Stimulated activated CD4-positive, alpha-beta T cell treated with anti-CD3 and anti-CD28 coated beads, TNF-alpha, amount 100 ng/mL, for 1 hour (primary cell): ENCODE data around the gene STPG2.
"Not testable (repeated sequence)": the region's sequence is repeated elsewhere in the genome, so short reads cannot be mapped to it uniquely, and the experiment has no call there.

Source experiments
- DNase-seq, 3 donors: peaks; one replicate each; pipeline ENCODE4 v3.0.0-alpha.2; 2020; ENCODE audit warnings: low read depth in 3 of 3, low spot score in 1 of 3

The STPG2 gene

DNA sequence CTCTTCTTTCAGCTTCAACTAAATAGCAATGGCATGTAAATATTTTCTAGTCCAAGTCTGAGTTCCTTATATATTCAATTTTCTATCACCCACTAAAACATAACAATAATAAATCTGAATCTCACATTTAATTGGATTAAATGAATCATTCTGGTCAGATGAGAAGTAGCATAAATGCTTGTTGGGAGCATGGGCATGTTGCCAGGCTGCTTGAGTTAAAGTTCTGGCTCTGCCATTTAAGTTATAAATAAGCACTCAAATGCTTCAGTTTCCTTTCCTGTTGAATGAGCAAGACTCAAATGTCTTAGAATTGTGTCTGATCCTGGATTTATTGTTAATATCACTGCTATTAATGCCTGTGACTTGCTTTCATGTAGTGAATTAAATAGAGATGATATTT, 496.3 kb downstream of the STPG2 start:
- no peak for DNase-seq

- DNase-seq = no peak
Observed at GRCh38 chr4:97645071-97645821, 498.0 kb downstream of the STPG2 start.

DNA sequence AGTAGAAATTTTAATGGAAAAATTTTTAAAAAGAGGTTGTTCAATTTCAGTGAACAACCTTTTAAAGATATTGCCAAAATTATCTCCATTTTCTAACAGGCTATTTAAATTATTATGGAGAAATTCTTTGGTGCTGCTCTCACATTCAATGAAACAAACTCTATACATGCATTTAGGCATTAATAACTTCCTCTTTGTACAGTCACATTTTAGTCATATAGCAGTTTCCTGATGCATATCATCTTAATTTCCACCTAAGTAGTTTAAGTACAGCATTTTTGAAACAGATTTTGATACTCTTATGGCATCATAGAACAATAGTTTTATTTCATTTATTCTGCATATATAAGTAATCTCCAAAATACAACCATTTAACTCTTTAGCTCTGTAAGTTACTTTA, 500.1 kb downstream of the STPG2 start:
- no peak for DNase-seq

DNA sequence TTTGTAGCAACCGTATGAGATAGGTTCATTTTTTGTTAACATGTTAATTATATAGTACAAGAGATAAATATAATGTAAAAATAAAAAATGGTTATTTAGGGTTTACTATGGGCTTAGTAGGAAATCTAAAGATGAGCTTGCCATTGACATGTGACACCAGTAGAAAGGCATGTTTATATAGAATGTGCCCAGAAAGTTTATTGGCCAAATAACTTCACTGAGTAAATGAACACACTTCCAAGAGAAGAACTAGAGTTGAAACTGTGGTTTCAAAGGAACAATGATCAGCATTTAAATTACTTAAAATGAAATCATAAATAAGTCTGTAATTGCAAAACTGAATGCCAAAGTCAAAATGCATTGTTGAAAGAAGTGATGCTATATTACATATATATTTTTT, 503.3 kb downstream of the STPG2 start:
- no peak for DNase-seq

DNA sequence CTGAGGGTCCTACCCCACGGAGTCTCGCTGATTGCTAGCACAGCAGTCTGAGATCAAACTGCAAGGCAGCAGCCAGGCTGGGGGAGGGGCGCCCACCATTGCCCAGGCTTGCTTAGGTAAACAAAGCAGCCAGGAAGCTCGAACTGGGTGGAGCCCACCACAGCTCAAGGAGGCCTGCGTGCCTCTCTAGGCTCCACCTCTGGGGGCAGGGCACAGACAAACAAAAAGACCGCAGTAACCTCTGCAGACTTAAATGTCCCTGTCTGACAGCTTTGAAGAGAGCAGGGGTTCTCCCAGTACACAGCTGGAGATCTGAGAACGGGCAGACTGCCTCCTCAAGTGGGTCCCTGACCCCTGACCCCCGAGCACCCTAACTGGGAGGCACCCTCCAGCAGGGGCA, 509.4 kb downstream of the STPG2 start:
- not testable (repeated sequence) for DNase-seq

DNA sequence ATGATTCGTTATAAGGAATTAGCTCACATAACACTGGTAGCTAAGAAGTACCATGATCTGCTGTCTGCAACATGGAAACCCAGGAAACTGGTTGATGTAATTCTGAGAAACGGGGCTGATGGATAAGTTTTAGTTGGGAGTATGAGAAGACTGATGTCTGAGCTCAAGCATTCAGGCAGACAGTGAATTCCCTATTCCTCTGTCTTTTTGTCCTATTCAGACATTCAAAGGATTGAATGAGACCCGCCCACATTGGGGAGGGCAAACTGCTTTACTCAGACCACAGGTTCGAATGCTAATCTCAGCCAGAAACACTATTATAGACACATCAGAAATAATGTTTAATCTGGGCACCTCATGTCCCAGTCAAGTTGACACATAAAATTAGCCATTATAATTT, 515.5 kb downstream of the STPG2 start:
- no peak for DNase-seq

DNA sequence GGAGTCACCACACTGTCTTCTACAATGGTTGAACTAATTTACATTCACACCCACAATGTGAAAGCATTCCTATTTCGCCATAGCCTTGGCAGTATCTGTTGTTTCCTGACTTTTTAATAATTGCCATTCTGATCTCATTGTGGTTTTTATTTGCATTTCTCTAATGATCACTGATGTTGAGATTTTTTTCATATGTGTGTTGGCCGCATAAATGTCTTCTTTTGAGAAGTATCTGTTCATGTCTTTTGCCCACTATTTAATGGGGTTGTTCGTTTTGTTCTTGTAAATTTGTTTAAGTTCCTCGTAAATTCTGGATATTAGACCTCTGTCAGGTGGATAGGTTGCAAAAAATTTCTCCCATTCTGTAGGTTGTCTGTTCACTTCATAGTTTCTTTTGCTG, 519.1 kb downstream of the STPG2 start:
- no peak for DNase-seq

DNA sequence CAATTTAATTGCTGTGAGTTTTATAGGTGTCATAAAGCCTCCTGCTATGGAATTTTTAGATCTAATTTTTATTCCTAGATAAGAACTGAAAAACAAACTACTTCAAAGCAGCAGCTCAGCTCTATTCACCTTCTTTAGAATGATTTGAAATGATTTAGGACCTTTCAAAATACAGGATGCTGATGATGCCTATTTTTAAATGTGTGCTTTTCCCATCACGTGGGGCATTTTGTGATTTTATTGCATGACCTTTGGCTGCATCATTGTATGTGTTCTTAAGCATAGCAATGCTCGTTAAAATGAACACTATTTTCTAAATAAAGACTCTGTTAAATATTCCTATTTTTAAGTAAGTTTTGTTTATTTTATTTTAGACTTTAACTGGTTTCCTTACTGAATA, 537.3 kb downstream of the STPG2 start:
- DNase-seq = no peak

- no peak for DNase-seq
Observed at GRCh38 chr4:97593248-97593647, 550.0 kb downstream of the STPG2 start.

DNA sequence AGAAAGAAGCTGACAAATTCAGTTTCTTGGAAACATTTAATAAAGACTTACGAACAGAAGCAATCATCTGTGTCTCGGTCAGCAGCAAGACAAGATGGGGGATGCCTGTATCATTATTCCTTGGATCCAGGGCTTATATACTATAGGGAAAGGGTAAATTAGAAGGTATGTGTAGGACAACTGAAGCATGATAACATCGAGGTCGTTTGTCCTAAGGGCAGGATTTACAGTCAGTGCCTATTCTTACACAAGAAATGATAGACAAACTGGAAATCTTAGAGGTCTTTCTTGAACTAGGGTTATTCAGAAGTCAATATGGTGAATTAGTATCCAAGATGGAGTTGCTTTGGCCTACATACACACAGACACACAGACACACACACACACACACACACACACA, 553.0 kb downstream of the STPG2 start:
- DNase-seq = no peak

- DNase-seq = no peak
Observed at GRCh38 chr4:97589481-97590196, 553.6 kb downstream of the STPG2 start.

DNA sequence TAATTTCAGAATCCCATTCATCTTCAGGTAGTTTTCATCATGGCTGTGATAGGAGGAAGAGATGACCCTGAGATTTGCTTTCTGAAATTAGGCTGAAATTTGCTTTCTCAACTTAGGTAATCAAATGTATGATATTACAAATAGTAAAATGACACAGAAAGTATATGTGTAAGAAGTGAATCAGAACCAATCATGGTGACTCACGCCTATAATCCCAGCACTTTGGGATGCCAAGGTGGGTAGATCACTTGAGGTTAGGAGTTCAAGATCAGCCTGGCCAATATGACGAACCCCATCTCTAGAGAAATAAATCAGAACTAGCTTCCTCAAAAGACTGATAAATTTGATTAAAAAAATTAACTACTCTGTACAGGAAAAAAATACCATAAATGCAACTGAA, 555.4 kb downstream of the STPG2 start:
- DNase-seq = no peak

- no peak for DNase-seq
Observed at GRCh38 chr4:97585274-97585673, 558.0 kb downstream of the STPG2 start.

- DNase-seq = no peak
Observed at GRCh38 chr4:97582890-97583289, 560.4 kb downstream of the STPG2 start.

DNA sequence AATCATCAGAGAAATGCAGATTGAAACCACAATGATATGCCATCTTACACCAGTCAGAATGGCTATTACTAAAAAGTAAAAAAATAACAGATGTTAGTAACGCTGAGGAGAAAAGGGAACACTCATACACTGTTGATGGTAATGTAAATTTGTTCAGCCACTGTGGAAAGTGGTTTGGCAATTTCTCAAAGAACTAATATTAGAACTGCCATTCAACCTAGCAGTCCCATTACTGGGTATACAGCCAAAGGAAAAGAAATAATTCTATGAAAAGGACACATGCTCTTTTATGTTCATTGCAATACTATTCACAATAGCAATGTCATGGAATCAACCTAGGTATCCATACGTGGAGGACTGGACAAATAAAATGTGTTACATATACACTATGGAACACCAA, 566.3 kb downstream of the STPG2 start:
- no peak for DNase-seq

DNA sequence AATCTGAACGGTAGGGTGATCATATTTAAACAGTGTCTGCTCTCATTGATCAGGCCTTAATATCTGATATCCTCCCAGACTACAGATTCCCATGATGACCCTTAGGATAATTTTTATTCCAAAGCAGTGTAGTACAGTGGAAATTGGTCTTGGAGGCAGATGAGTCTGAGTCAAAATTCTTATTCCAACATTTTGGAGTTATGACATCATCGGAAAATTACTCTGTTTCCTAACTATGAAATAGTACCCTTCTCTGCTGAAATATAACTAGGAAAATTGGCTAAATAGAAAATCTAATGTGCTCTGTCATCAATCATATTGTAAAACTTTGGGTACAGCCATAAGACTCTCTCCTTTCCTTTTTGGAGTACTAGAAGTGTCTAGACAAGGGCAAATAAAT, 583.3 kb downstream of the STPG2 start:
- DNase-seq = no peak

- DNase-seq = no peak
Observed at GRCh38 chr4:97558204-97558778, 585.0 kb downstream of the STPG2 start.

DNA sequence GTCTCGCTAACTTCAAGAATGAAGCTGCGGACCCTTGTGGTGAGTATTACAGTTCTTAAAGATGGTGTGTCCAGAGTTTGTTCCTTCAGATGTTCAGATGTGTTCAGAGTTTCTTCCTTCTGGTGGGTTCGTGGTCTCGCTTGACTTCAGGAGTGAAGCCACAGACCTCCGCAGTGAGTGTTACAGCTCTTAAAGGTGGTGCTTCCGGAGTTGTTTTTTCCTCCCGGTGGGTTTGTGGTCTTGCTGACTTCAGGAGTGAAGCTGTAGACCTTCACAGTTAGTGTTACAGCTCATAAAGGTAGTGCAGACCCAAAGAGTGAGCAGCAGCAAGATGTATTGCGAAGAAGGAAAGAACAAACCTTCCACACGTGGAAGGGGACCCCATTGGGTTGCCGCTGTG, 592.6 kb downstream of the STPG2 start:
- DNase-seq = not testable (repeated sequence)

DNA sequence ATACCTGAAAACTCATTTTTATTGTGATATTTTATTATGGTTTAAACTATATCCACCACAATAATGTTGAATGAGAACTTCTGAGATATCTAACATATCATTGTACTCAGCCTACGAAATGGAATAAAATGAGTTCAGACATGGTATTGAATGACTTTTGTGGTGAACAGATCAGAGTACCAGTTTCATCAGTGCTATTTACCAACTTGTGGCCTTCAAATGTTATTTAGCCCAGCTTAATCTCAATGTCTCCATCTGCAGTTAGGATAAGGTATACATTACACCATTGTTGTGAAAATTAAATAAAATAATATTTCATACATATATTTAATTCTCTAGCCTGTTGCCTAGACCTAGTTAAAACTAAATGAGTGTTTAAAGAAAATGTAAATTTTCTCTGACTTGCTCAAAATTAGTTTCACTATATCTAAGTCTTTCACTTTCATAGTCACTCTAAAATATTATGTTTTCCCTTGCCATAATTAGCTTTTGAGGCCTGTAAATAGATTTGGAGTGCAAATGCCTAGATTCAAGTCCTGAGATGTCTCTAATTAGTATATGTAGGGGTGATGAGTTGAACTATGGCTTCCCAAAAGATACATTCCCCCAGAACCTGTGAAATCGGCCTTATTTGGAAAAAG, 594.2 kb downstream of the STPG2 start:
- DNase-seq = no peak

DNA sequence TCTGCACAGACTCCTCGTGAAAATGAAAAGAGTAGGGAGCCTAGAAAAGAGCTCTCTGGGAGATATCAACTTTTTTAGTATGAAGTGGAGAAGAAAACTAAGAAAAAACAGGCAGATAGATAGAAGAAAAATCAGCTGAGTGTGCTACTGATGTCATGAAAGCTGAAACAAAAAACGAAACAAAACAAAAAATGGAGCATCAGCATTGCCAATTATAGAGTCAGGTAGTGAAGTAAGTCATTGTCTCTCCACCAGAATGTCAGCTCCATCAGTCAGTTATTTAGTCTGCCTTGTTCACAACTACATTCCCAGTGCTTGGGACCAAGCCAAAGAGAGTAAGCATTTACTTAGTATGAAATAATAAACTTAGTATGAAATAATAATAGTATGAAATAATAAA, 595.1 kb downstream of the STPG2 start:
- no peak for DNase-seq

DNA sequence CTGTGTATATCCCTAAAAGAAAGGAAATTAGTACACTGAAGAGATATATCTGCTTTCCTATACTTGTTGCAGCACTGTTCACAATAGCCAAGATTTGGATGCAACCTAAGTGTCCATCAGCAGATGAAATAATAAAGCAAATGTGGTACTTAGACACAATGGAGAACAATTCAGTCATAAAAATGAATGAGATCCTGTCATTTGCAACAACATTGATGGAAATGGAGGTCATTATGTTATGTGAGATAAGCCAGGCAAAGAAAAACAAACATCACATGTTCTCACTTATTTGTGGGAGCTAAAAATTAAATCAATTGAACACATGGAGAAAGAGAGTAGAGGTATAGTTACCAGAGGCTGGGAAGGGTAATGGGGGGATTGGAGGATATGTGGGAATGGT, 611.9 kb downstream of the STPG2 start:
- DNase-seq = no peak

DNA sequence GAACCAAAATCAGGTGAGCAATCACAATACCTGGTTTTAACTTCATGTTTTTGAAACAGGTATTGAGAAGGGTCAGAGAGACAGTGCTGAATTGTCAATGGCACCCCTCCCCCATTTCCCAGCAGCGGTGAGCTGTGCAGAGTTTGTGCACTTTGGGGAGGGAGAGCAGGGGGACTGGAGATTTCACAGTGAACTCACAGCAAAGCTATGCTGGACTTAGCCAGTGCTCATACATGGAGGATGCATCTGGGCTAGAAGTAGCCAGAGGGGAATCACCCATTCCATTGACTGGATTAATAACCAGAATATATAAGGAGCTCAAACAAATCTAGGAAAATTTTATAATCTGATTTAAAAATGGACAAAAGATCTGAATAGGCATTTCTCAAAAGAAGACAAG, 612.6 kb downstream of the STPG2 start:
- DNase-seq = no peak
